ENCODE results near the gene LIX1L.

LIX1L gene

DNA sequence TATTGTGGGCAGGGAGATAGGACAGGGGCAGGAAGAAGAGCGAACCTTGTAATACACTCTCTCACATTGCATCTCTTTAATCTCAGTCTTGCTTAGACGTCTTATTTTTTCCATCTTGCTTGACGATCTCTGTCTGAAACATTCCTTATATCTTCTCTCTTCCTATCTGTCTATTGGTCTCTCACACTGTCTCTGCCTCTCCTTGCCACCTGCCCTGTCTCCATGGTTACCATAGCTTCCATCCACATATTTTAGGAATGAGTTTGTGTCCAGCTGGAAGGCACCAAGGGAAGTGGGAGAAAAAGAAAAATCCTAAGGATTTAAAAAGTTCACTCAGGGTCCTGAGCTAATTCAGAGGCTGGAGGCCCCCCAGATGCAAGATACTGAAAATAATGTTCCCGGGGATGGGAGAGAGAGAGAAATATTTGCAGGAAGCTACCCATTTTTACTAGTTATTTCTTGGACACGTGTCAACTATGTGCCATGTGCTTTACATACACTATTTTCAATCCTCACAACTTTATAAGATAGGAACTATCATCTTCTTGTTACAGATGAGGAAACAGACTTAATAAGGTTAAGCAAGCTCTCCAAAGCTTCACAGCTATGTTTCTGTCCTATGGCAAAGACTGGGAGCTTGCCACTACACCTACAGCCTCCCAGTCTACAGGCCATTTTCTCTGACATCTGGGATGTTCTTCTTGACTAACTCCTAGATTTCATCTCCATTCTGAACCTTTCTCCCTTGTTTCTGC is 5.6 kb upstream of the LIX1L start:
- DNase-seq (ENCODE audit: low read depth), result no peak

DNA sequence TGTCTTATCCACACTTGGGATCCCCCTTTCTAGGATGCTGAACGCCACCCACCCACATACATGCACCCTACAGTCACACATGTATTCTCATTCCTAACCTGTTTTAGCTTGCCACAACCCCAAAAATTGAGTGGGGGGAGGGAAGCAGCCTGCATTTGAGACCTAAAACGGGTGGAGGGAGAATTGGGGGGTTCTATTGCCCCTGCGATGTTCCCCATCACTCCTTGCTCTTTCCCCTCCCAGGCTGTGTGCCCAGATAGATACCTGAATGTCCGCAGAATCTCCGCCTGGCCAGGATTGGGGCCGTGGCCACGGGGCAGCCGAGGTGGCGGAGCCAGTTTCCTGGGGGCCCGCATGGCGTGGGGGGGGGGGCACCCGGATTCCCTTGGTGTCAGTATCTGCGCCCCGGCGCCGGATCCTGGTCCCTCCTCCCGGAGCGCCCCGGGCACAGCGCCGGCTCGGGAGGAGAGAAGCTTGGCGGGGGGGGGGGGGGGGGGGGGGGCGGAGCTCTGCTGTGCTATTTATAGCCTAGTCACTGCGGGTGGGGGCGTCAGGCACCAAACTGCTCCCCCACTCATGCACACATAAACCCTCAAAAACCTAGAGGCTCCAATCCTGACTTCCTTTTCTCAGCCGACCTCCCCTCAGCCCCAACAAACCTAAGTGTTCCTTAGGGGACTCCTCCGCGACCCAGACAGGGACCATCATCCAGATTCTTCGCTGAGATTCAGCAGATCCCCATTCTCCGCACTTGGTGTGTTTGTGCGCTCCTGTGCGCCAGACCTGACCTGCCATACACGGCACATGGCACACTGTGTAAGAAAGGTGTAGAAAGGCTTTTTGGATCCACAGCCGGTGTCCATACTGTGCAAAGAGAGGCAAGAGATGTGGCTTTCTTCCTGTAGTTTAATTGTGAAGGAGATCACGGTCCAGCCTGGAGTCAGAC is 4.6 kb upstream of the LIX1L start:
- no peak for DNase-seq (ENCODE audit: low read depth)

DNA sequence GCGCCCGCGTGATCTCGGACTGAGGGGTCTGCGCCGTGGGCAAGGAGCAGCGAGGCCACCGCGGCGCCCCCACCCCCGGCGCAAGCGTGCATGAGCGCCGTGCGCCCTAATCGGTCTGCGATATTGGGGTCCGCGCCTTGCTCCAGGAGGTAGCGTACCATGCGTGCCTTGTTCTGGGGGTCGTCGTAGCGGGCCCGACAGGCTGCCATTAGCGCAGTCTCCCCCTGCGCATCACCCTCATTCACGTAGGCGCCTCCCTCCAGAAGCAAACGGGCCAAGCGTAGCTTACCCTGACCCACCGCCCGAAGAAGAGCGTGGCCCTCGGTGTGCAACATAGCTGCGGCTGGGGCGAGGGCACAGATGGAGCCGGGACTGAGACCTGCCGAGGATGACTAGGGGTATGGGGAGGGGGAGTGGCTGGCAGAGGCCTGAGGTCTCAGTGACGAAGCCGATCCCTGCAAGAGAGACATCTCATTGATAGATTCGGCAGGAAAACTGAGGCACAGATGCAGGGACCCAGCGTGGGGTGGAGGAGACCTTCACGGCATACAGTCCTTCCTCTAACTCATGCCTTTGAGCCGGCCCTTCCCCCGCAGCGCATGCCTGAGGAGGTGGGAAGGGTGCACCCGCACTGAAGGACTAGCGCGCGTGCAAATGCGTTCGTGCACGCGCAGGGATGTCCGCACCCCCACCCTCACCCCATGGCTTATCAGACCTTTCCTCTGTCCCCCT is 3.8 kb upstream of the LIX1L start:
- no peak for DNase-seq (ENCODE audit: low read depth)

DNA sequence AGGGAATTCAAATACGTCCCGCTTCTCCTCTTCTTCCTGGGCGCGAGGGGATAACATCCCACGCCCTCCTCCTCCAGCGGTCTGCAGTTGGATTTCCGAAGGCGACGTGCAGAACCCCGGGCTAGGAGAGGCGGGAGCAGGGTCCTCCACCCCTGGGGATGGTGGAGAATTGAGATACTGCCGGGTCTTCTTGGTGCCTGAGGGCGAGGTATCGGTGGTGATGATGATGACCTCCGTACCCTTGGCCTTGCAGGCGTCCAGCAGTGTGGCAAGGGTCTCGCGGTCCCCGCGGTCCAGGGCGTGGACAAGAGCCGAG is 3.2 kb upstream of the LIX1L start:
- no peak for DNase-seq (ENCODE audit: low read depth)

DNA sequence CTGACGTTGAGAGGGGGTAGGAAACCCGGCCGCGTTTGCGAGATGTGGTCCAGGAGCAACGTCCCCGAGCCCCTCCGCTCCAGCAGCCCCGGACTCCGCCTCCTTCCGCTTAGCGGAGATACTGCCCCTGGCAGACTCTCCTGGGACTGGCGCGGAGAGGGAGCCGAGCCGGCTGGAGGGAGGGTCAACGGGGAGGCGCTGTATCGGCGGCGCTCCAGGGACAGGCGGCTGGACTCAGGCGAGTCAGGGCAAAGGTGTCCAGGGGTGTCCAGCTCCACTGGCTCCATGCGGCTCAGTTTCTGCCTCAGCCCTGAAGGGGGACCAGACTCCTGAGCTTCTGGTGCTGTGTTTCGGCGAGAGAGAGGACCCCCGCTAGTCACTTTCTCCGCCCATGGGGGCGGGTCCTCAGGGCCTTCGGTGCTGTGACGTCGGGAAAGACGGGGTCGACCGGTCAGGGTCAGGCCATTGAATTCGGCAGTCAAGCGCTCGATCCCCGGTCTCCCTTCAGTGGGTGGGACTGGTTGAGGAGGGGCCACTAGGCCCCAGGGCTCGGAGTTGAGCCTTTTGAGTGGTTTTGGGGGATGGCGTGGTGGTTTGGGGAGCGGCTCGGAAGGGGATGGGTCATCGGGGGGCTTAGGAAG is 2.8 kb upstream of the LIX1L start:
- no peak for DNase-seq (ENCODE audit: low read depth)

DNA sequence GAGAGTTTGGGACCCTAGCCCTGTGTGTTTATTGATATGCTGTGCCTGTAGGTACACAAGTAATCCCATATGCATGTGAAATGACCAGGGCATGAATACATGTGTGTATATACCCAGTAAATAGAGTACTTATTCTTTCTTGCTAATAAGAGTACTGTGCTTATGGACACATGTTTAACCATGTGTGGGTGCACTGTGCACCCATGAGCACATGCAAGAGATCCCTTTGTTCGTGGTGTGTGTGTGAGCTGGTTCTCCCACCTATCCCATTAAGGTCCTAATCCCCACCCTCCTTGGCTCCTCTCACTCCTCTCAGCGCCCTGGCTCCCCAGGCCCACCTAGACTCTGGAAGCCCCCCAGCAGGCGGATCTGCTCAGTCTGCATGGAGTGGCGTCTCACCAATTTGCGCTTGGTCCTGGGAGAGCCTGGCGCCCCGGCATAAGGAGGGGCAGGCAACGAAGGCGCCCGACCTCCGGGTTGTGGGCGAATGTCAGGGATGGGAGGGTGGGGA is 2.2 kb upstream of the LIX1L start:
- no peak for DNase-seq (ENCODE audit: low read depth)

DNA sequence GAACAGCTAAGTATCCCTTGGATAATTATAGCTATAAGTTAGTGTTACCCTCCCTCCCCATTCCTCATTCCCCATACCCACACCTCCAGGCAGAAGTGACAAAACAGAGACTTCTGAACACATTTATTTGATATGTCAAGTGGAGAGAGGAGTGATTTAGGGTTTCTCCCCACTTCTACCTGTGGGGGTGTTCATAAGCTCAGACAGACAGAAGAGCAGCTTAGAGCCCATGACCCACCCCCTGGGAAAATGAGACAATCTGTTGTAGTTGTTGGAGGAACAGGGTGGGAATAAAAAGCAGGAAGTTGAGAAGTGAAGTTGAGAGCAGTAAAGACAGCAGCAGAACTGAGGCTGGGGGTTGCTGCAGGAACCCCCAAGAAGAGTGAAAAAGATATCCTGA is 1.5 kb upstream of the LIX1L start:
- no peak for DNase-seq (ENCODE audit: low read depth)

DNA sequence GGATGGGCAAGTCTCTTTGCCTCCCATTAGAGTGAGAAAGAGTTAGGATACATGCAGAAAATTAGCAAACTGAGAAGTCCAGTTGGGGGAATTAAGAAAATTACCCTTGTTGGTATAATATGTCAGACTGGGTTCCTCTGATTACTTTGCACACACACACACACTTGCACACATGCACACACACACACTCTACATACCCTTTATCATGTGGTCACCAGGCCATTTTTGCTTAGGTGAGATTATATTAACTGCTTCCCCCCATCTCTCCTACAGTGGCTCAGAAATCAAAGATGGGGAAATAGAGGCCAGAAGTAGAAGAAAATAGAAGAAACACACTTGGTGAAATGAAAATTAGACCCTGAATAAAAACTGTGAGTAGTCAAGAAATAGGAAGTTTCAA is 917 bp upstream of the LIX1L start:
- no peak for DNase-seq (ENCODE audit: low read depth)

DNA sequence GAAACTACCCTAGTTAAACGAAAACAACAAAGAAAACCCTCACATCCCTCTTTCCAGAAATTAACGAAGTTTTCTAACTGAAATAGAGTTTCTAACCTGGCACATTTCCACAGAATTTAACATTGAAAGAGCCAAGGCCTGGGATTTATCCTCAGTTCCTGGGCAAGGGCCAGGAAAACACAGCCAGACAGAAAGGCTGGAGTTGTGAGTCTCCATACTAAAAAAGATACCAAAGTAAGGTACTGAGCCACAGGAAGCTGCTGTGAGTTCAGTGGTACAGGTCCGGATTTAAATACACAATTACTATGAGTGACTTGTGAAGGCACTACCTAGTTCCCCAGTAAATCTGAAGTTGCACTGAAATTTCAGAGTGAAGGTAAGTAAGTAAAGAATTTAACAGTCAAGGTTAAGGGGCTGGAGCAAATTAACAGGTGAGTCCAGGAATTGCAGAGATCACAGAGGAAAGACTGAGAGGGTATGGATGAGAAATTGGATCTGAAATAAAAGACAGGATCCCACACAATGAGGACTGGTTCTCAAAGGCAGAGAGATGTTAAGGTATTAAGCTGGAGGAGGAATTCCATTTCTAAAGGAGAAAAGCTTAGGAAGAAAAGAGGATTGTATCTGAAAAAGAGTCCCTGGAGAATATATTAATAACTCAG is 905 bp downstream of the LIX1L start:
- no peak for DNase-seq (ENCODE audit: low read depth)

DNA sequence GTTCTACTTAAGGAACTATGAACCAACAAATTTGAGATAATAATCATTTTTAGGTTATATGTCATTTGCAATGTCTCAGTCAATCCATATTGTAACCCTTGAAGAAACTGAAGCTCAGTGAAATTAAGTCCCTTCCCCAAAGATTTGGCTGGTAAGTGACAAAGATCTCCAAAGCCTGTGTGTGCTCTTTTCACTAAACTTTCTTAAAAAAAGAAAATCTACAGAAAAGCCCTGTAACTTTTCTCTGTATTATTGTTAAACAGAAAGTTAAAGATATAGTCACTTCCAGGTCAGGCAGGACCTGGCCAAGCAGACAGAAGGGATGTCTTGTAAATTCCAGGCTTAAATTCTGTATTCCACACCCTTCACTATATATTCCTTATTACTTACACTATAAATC is 1.5 kb downstream of the LIX1L start:
- no peak for DNase-seq (ENCODE audit: low read depth)

DNA sequence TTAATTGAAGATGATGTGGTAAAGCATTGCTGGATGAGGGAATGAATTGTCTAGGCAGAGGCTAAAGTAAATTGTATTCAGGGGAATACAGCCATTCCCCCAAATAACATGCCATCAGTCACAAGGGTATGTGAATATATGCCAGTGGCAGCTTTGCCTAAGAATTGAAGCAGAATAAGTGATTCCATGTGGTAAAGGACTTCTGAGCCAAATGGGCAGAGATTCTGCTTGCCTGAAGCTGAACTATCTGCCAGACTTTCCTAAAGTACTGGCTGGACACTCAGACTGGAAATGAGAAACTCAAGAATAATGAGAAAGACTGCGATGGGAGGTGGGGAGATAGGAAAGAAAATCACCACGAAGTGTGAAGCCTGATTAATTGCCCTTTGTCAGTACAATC is 2.4 kb downstream of the LIX1L start:
- no peak for DNase-seq (ENCODE audit: low read depth)

DNA sequence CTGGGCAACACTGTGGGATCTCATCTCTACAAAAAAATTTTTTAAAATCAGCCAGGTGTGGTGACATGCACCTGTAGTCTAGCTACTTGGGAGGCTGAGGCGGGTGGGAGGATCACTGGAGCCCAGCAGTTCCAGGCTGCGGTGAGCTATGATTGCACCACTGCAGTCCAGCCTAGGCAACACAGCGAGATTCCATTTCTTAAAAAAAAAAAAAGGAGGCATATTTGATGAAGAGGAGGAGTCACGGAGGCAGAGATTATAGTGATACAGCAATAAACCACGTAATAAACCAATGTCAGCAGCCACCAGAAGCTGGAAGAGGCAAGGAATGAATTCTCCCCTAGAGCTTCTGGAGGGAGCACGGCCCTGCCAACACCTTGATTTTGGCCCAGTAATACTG is 4.0 kb downstream of the LIX1L start:
- no peak for DNase-seq (ENCODE audit: low read depth)

DNA sequence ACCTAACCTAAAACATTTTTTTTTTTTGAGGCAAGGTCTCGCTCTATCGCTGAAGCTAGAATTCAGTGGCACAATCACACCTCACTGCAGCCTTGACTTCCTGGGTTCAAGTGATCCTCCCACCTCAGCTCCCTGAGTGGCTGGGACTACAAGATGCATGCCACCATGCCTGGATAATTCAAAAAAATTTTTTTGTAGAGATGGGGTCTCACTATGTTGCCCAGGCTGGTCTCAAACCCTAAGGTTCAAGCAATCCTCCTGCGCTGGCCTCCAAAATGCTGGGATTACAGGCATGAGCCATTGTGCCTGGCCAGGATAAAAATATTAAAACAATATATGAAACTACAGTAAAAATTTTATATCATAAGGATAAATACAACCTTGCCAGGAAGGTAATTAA is 4.9 kb downstream of the LIX1L start:
- DNase-seq (ENCODE audit: low read depth), result no peak

DNA sequence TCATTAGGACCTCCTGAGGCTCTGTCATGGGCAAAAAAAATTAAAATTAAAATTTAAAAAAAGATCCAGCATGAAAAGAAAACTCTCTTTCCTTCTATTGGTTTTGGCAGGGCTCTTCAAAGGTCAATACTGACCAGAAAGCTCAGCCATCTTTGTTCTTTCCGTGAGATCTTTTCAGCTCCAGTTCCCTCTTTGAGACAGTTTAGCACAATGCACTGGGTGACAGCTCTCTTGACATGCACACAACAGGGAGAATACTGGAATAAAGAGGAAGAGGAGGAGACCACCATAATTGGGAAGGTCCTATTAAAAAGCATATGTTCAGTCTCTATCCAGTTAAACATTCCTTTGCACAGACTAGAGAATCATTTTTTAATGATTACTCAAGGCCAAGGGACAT is 6.3 kb downstream of the LIX1L start:
- no peak for DNase-seq (ENCODE audit: low read depth)

DNA sequence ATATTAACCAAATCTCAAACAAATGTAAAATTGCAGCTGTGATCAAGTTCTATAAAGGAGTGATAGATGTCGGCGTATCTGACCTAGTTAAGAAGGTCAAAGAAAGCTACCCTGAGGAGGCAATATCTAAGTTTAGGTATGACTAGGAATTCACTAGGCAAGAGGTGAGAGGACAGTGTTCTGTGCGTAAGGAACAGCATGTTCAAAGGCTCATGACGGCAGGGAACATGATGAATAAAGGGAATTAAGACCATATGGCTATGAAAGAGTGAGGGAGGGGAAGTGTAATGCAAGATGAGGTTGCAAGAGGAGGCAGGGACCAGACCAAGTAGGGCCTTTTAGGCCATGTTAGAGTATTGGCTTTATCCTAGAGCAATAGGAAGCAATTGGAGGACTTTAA is 8.6 kb downstream of the LIX1L start:
- DNase-seq (ENCODE audit: low read depth), result no peak

DNA sequence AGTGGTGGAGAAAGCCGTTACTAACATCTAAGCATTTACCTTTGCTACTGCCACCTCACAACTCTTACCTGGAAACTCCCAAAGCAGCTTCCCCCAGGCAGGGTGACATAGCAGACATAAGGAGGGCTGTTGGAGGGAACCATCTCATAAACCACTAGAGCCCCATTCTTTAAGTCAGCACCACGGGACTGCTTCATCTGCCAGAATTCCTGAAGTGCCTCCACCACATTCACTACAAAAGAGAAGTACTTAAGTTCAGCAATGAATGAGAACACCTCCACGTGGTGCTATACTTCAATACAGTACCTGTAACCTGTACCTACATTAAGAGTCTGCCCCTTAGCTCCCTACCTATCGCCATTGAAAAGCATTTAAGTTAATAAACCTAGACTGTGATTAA is 10.3 kb downstream of the LIX1L start:
- no peak for DNase-seq (ENCODE audit: low read depth)

DNA sequence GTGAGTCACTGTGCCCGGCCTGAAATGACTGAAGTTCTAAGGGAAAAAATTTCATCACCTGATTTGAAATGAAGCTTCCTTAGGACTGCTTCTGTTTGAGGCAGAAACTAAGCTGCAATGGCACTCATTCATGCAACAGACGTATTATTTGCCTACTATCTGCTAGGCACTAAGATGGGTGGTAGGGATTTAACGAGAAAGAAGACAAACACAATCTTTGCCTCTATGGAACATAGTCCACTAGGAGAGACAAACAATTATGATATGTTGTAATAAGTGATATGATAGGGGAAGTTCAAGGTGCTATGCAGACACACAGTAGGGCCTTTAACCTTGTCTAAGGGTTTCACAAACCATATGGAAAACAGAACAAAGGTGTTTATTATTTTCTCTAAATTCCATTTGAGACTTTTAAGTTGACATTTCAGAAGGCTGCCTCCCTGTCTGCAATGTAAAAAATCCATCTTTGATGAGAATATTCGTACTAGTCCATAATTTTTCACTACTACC is 11.3 kb downstream of the LIX1L start:
- no peak for DNase-seq (ENCODE audit: low read depth)

DNA sequence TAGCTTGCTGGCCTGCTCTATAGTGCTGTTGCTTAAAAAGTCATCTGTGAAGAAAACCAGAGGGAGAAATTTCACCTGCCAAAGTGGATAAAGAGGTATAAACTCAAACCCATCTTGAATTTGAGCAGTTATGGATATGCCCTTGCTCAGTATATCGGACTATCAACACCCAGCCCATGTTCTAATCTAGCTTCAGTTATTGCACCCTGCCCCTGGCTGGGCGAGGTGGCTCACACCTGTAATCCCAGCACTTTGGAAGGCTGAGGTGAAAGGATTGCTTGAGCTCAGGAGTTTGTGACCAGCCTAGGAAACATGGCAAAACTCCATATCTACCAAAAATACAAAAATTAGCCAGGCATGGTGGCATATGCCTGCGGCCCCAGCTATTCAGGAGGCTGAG is 13.3 kb downstream of the LIX1L start:
- no peak for DNase-seq (ENCODE audit: low read depth)

DNA sequence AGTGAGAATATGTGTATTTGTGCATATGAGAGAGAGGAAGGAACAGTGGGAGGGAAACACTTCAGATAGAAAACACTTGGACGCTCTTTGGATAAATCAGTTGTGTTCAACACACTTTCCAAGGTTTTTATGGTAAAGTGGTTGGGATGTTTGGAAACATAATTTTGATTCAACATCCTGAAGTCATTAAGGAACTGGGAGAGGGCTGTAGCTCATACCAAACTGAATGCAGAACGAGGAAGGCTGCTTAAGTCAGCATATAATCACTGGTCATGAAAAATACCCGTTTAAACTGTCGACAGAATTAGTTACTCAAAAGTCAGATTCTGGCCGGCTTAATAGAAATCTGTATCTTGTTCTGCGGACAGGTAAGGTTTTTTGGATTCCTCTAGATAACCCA is 14.9 kb downstream of the LIX1L start:
- DNase-seq (ENCODE audit: low read depth), result no peak

DNA sequence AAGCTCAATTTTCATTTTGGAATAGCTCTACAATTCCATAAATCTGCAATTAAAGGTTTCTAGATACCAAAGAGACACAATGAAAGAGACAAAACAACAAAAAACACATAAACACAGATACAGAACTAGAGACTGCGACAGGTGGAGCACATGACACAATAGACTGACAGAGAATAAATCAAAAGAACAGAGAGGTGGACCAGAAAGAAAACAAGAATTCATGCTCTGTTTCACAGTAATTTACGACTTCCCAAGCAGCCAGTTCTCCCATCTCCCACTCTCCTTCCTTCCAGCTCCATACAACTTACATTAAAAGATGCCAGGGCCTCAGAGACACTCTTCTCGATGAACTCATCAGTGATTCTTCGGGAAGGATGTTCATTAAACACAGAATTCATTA is 15.4 kb downstream of the LIX1L start:
- no peak for DNase-seq (ENCODE audit: low read depth)

DNA sequence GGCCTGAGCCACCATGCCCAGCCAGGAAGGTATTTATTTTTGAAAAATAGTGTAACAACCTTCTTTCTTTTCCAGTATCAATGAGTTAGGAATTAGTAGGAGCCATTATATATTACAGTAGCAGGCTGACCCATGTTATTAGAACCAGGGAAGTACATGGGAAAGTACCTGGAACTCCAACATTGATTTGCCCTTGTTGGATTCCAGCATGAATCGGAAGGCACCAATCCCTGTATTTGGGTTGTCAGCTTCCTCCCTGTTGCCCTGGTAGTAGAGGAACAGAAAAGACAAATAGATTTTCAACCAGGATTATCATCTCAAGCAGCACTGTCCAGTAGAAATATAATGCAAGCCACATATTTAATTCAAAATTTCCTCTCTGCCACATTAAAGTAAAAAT is 20.4 kb downstream of the LIX1L start:
- no peak for DNase-seq (ENCODE audit: low read depth)

DNA sequence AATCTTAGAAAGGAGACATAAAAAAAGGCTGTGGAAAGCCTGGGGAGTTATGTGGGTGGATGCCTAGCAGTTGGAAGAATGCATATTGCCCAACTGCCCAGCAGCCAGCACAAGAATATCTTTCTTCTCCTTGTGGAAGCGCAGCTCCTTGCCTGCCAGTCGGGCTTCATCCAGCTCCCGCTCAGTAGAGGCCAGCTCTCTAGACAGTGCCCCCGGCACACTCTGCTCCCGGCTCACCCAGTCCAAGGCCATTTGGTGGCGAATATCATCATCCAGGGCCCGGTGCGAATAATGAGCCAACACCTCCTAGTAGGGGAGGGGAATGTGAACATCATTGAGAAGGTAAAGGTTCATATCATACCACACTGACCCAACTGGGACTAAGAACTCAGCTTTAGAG is 21.6 kb downstream of the LIX1L start:
- no peak for DNase-seq (ENCODE audit: low read depth)

Data from stimulated activated CD8-positive, alpha-beta memory T cell treated with anti-CD3 and anti-CD28 coated beads, Interleukin-15, amount 100 ng/mL, for 1 hour (primary cell).